ENCODE results near the gene MRM2.

Gene MRM2

DNA sequence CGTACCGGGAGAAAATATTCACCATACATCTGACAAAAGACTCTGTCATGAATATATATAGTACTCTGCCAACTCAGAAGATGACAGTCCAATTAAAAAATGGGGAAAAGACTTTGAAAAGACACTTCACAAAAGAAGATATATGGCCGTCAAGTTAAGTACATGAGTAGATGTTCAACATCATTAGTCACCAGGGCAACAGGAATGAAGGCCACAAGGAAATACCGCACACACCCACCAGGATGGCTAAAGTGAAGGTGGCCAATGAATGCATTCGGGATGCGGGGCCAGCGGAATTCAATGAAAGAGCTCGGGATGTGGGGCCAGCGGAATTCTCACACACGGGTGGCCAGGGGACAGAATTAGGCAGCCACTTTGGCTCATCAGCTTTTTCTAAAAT, 51.5 kb downstream of the MRM2 start:
- ATAC-seq (replicated peaks; ENCODE audit: extremely low read depth, poor library complexity, severe bottlenecking) (no peak), DNase-seq (ENCODE audit: low spot score in 2 of 2) (no peak)
- Mint-ChIP-seq H3K36me3 (ENCODE audit: insufficient read depth) (no peaks in the 10 kb centered on the region), H3K27ac (ENCODE audit: low read depth) (no peak overlapping the region), H3K27me3 (no peaks in the 10 kb centered on the region), H3K4me1 (no peaks in the 10 kb centered on the region), H3K9me3 (no peaks in the 10 kb centered on the region), H3K4me3 (no peak overlapping the region)

- peaks cover 5% of the 10 kb centered on the region for H3K36me3 Mint-ChIP-seq (ENCODE audit: insufficient read depth)
- no peaks in the 10 kb centered on the region for H3K27me3 Mint-ChIP-seq
- no peak for DNase-seq (ENCODE audit: low spot score in 2 of 2)
- H3K4me1 Mint-ChIP-seq: no peaks in the 10 kb centered on the region
- no peak for ATAC-seq (replicated peaks; ENCODE audit: extremely low read depth, poor library complexity, severe bottlenecking)
- no peak overlapping the region for H3K4me3 Mint-ChIP-seq
- no peak overlapping the region for H3K27ac Mint-ChIP-seq (ENCODE audit: low read depth)
- H3K9me3 Mint-ChIP-seq: no peaks in the 10 kb centered on the region
Measured at GRCh38 chr7:2186166-2186565, 55.8 kb downstream of the MRM2 start.

GRCh38 chr7:2185715-2186114, 56.3 kb downstream of the MRM2 start:
- Mint-ChIP-seq H3K4me1 (no peaks in the 10 kb centered on the region), H3K27ac (ENCODE audit: low read depth) (no peak overlapping the region), H3K36me3 (ENCODE audit: insufficient read depth) (peaks cover 6% of the 10 kb centered on the region), H3K4me3 (no peak overlapping the region), H3K27me3 (no peaks in the 10 kb centered on the region), H3K9me3 (no peaks in the 10 kb centered on the region)
- DNase-seq (ENCODE audit: low spot score in 2 of 2) (no peak), ATAC-seq (replicated peaks; ENCODE audit: extremely low read depth, poor library complexity, severe bottlenecking) (no peak)

All from central memory CD8-positive, alpha-beta T cell (primary cell).